Activated naive CD4-positive, alpha-beta T cell treated with anti-CD3 and anti-CD28 coated beads, Interleukin-2, amount 50 U/mL, for 24 hours (primary cell): ENCODE data around the gene GNG4.
"Not testable (repeated sequence)": the region's sequence is repeated elsewhere in the genome, so short reads cannot be mapped to it uniquely, and the experiment has no call there.

Source experiments
- H3K27ac Mint-ChIP-seq: one replicate; pipeline ENCODE4 v1.8.0; 2021; ENCODE audit warnings: mild to moderate bottlenecking, mixed read lengths
- H3K27me3 Mint-ChIP-seq: one replicate; pipeline ENCODE4 v1.8.0; 2021; ENCODE audit warnings: mixed read lengths
- H3K36me3 Mint-ChIP-seq: one replicate; pipeline ENCODE4 v1.8.0; 2021; ENCODE audit warnings: mixed read lengths
- H3K4me1 Mint-ChIP-seq: one replicate; pipeline ENCODE4 v1.8.0; 2021; ENCODE audit warnings: mixed read lengths
- H3K4me3 Mint-ChIP-seq: one replicate; pipeline ENCODE4 v1.8.0; 2021; ENCODE audit warnings: mild to moderate bottlenecking, mixed read lengths
- H3K9me3 Mint-ChIP-seq: one replicate; pipeline ENCODE4 v1.8.0; 2021; ENCODE audit warnings: mixed read lengths

The GNG4 gene

DNA sequence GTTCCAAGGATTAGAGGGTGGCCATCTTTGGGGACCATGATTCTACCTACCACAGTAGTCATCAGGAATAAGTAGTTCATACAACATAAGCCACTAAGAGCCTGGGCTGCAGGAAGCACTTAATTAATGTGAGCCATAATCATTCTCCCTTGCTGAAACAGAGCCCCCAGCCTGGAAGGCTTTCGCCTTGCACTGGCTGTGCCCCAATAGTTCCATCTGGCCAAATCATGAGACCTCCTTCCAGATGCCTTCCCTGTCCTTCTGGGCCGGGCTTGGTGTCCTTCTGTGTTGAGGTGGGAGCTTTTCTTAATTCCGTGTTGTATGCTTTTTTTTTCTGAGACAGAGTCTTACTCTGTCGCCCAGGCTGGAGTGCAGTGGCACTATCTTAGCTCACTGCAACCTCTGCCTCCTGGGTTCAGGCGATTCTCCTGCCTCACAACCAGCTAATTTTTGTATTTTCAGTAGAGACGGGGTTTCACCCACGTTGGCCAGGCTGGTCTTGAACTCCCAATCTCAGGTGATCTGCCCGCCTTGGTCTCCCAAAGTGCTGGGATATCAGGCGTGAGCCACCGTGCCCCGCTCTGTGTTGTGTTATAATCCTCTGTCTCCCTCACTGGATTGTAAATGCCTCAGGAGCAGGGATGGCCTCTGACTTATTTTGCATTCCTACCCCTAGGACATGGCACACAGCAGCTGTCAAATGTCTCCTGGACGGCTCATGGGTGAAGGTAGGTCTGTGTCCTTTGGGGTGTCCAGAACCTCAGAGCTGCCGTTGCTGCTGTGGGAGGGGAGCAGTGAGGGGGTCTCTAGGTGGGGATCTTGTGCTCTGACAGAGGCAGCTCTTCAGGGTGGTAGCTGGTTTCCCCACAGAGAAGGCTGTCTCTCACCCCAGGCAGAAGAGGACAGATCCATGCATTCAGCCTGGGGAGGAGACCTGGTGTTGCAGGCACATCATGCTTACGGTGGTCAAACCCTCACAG, 10.1 kb downstream of the GNG4 start:
- H3K4me1 Mint-ChIP-seq = peaks cover 19% of the 10 kb centered on the region
- H3K36me3 Mint-ChIP-seq = no peaks in the 10 kb centered on the region
- H3K4me3 Mint-ChIP-seq = no peak overlapping the region
- H3K9me3 Mint-ChIP-seq = no peaks in the 10 kb centered on the region
- peaks cover 1% of the 10 kb centered on the region for H3K27me3 Mint-ChIP-seq
- H3K27ac Mint-ChIP-seq = no peak overlapping the region

DNA sequence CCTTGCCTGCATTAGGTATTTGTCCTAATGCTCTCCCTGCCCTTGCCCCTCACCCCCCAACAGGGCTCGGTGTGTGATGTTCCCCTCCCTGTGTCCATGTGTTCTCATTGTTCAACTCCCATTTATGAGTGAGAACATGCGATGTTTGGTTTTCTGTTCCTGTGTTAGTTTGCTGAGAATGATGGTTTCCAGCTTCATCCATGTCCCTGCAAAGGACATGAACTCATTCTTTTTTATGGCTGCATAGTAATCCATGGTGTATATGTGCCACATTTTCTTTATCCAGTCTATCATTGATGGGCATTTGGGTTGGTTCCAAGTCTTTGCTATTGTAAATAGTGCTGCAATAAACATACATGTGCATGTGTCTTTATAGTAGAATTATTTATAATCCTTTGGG, 11.0 kb downstream of the GNG4 start:
- H3K4me1 Mint-ChIP-seq = peaks cover 19% of the 10 kb centered on the region

DNA sequence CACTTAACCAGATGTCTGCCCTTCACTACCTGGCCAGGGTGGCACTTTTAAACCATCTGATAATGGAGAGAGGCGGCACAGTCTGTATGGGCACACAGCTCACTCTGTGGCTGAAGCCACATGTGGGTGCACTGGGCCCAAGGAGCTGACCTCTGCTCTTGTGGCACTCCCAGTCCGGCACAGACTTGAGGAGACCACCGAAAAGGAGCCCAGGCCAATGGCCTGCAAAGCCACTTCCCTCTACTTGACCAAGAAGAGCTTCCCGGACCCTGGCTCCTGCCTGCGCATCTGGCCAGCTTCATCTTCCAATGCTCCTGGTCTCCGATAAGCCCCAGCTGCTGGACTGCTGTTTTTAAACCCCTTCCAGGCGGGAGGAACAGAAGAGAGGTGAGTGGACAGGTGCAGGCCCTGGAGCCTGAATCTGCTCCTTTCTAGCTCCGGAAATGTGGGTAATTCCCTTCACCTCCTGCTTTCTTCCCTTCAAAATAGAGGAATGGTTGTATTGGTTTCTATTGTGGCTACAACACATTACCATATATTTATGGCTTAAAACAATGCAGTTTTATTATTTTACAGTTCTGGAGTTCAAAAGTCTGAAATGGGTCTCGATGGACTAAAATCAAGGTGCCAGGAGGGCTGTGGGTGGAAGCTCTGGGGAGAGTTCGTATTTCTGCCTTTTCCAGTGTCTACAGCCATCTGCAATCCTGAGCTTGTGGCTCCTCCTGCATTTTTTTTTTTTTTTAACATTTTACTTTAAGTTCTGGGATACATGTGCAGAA, 11.6 kb downstream of the GNG4 start:
- H3K4me3 Mint-ChIP-seq = no peak overlapping the region
- H3K4me1 Mint-ChIP-seq = peaks cover 16% of the 10 kb centered on the region
- H3K36me3 Mint-ChIP-seq = no peaks in the 10 kb centered on the region
- H3K27me3 Mint-ChIP-seq = peaks cover 1% of the 10 kb centered on the region
- no peak overlapping the region for H3K27ac Mint-ChIP-seq
- no peaks in the 10 kb centered on the region for H3K9me3 Mint-ChIP-seq

More for the DNA sequence above, 11.0 kb downstream of the GNG4 start:
- H3K9me3 Mint-ChIP-seq, H3K36me3 Mint-ChIP-seq, H3K27ac Mint-ChIP-seq, H3K4me3 Mint-ChIP-seq, H3K27me3 Mint-ChIP-seq: not testable (repeated sequence)

DNA sequence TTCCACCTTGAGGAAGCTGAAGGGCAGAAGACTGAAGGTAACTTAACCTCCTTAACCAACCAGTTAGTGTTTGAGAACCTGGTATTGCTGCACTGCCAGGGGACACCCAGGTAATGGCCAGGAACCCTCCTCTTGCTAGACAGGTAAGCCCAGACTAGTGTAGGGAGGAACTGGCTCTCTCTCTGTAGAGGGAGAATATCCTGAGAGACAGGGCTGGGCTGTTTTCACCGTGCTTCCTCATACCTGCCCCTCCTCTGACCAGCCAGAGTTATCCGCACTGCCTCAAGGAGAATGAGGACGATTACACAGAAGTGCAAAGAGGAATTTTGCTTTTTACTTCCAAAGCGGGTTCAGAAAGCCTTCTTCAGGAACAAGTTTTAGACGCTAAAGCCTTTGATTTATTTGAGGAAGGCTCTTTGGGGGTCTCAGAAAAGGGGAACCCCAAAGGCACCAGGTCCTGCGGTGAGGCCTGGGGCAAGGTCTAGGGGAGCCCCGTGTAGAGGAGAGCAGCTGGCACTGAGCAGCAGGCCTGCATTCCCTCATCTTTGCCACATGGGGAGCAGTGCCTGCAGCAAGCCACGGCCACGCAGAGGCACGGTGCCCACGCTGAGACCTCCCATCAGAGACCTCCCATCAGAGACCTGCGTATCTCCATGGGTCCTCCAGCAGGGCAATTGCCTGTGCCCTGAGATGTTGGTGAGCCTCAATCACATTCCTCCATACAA, 13.5 kb downstream of the GNG4 start:
- Mint-ChIP-seq H3K4me3 (no peak overlapping the region), H3K4me1 (peaks cover 8% of the 10 kb centered on the region), H3K36me3 (no peaks in the 10 kb centered on the region), H3K27ac (no peak overlapping the region), H3K27me3 (peaks cover 2% of the 10 kb centered on the region), H3K9me3 (no peaks in the 10 kb centered on the region)

DNA sequence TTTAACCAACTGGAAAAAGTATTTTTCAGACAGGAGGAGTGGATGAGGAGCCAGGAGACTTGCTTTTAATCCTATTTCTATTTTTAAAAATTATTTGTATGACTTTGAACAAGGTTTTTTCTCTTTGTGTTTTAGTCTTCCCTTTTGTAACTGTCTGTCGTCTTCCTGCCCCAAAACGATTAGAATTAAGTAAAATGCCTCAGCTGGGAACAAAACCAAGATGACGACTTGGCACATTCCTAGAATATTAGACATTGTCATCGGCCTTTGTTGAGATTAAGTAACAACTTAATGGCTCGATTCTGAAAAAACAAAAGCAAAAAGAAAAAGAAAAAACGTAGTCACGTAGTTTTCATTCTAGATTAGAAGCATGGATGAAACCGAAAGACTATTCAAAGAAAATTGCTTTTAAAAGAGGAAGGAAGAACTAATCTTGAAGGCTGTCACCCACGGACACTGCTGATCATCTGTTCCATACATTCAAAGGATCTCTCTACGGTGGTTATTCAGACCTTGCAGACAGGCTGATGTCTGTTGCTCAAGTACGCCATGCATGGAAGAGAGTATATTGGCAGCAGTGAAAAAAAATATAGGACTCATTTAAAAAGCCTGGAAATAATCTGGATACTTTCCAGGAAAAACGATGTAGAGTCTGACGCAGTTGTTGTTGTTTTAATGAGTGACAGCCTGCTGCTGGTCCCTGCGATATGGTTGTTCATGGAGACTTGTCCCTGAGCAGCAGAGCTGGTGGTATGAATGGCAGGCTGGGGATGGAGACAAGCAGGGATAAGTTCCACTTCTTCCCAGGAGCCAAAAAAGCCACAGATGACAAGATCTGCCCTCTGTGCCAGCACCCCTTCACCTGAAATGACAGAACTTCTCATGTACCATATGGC, 16.8 kb downstream of the GNG4 start:
- Mint-ChIP-seq H3K4me3 (peak overlapping the region; percentile 39), H3K4me1 (peaks cover 8% of the 10 kb centered on the region), H3K9me3 (no peaks in the 10 kb centered on the region), H3K27me3 (peaks cover 3% of the 10 kb centered on the region), H3K27ac (no peak overlapping the region), H3K36me3 (no peaks in the 10 kb centered on the region)

DNA sequence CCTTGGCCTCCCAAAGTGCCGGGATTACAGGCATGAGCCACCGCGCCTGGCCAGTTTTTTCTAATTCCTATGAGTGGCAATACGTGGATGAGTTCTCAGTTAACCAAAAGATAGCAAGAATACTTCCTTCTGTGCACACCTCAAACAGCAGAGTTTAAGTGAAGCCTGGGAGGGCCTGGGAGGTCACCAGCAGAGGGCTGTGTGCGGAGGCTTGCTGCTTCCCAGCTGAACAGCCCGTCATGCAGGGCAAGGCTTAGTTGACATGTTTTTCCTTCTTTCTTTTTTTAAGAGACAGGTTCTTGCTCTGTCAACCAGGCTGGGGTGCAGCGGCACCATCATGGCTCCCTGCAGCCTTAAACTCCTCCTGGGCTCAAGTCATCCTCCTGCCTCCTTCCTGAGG, 17.8 kb downstream of the GNG4 start:
- Mint-ChIP-seq H3K27ac (no peak overlapping the region), H3K4me3 (no peak overlapping the region), H3K9me3 (no peaks in the 10 kb centered on the region), H3K27me3 (peaks cover 3% of the 10 kb centered on the region), H3K4me1 (peaks cover 8% of the 10 kb centered on the region), H3K36me3 (no peaks in the 10 kb centered on the region)

DNA sequence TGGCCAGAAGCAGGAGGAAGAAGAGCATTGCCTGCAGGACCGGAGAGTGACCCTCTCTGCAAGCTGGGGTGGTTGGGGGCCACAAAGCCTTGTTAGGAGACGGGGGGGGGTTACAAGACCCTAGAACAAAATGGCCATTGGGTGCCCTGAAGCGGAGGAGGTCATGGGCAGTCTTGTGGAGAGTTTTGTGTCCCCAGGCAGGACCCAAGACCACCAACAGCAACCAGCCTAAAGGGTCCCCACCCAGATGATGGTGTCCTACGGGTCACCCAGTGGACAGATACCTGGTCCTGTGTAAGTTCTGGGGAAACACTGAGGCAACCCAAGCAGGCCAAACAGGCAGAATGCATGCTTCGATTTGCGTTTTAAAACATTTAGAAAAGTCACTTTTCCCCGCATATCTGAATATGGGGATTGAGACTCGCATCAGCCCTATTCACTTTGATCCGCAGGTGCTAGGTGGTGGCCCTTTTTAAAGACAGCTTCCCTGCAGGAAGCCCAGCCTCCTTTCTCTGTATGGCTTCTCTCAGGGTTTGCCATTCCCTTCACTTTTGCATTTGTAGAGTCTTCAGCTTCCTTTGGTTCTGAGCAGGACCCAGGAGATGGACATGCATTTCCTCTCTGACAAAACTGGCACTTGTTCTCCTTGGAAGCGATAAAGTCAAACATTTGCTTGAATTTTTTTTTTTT, 21.1 kb downstream of the GNG4 start:
- Mint-ChIP-seq H3K27me3 (peaks cover 8% of the 10 kb centered on the region), H3K9me3 (no peaks in the 10 kb centered on the region), H3K4me3 (no peak overlapping the region), H3K27ac (no peak overlapping the region), H3K36me3 (no peaks in the 10 kb centered on the region), H3K4me1 (peaks cover 8% of the 10 kb centered on the region)

DNA sequence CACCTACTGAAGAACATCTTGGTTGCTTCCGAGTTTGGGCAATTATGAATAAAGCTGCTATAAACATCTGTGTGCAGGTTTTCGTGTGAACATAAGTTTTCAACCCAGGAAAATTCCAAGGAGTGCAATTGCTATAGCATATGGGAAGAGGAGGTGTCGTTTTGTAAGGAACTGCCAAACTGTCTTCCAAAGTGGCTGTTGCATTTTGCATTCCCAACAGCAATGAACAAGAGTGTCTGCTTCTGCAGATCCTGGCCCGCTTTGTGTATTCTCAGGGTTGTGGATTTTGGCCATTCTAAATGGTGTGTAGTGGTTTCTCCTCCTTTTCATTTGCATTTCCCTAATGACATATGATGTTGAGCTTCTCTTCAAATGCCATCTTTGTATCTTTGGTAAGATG, 23.8 kb downstream of the GNG4 start:
- no peaks in the 10 kb centered on the region for H3K36me3 Mint-ChIP-seq
- H3K27me3 Mint-ChIP-seq = peaks cover 7% of the 10 kb centered on the region
- H3K9me3 Mint-ChIP-seq = no peaks in the 10 kb centered on the region
- H3K4me3 Mint-ChIP-seq = no peak overlapping the region
- H3K4me1 Mint-ChIP-seq = no peaks in the 10 kb centered on the region
- no peak overlapping the region for H3K27ac Mint-ChIP-seq

DNA sequence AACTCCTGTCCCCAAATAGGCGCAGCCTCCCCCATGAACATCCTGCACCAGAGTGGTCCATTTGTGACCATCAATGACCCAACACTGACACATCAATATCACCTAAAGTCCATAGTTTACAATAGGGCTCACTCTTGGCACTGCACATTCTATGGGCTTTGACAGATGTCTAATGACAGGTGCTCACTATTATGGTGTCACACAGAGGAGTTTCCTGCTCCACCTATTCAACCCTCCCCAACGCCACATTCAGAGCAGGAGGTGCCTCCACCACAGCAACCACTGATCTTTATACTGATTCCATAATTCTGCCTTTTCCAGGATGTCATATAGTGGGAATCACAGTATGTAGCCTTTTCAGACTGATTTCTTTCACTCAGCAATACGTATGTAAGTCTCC, 24.2 kb downstream of the GNG4 start:
- Mint-ChIP-seq H3K27me3 (peaks cover 7% of the 10 kb centered on the region), H3K4me3 (no peak overlapping the region), H3K36me3 (no peaks in the 10 kb centered on the region), H3K9me3 (no peaks in the 10 kb centered on the region), H3K27ac (no peak overlapping the region), H3K4me1 (no peaks in the 10 kb centered on the region)

DNA sequence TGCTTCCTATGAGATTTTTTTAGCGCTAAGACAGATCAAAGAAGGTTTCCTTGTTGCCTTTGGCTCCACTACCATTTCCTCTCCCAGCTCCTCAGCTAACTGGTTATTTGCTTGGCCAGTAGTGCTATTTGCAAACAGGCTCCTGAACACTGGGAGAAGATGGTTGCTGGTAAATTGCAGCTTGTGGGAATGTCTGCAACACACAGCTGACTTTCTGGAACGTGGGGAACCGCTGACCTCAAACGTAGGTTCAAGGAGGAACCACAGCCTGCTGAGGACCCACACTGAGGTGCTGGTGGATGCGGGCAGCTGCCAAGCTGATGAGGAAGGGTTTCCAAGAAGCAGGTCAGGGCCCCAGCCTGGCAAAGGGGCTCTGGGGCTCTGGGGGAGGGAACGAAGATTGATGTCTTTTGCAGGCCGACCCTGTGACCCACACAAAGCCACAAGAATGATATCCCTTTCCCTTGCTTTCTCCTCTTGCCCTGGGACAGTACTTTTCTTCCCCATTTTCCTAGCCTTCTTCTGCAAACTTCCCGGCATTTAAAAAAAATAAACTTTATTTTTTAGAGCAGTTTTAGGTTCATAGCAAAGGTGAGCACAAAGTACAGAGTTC, 24.8 kb downstream of the GNG4 start:
- no peak overlapping the region for H3K4me3 Mint-ChIP-seq
- peaks cover 7% of the 10 kb centered on the region for H3K27me3 Mint-ChIP-seq
- no peak overlapping the region for H3K27ac Mint-ChIP-seq
- H3K36me3 Mint-ChIP-seq = no peaks in the 10 kb centered on the region
- H3K4me1 Mint-ChIP-seq = no peaks in the 10 kb centered on the region
- no peaks in the 10 kb centered on the region for H3K9me3 Mint-ChIP-seq

DNA sequence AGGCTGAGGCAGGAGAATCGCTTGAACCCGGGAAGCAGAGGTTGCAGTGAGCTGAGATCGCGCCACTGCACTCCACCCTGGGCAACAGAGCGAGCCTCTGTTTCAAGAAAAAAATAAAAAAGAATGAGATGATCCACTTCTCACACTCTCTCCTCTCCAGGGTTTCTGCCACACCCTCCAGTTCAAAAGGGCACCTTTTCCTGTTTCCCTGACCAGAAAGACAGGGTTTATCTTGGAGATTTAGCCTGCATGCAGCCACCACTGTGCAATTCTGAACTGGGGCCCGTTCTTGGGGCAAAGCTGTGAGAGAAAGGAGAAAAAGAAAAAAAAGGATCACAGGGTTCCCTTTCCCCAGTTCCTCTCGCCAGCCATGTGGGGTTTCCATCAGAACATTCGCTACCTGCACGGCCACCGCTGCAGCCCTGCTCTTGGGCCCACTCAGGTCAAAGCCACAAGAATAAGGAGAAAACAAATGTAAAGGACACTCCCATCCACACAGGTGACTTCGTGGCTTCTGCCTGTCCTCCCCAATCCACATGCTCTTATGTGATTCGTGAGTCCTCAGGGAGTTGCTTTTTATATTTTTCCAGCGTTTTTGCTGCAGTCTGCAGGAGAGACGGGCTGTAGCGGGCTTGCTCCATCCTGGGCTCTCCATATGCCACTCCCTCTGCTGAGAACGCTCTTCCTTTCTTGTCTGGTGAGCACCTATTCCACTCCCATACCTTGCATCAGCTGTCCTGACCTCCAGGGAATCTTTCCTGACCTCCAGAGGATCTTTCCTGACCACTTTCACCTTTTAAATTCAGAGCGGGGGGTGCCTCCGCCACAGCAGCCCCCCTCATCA, 26.4 kb downstream of the GNG4 start:
- Mint-ChIP-seq H3K27ac (no peak overlapping the region), H3K4me1 (no peaks in the 10 kb centered on the region), H3K9me3 (no peaks in the 10 kb centered on the region), H3K27me3 (peaks cover 7% of the 10 kb centered on the region), H3K4me3 (no peak overlapping the region), H3K36me3 (no peaks in the 10 kb centered on the region)

DNA sequence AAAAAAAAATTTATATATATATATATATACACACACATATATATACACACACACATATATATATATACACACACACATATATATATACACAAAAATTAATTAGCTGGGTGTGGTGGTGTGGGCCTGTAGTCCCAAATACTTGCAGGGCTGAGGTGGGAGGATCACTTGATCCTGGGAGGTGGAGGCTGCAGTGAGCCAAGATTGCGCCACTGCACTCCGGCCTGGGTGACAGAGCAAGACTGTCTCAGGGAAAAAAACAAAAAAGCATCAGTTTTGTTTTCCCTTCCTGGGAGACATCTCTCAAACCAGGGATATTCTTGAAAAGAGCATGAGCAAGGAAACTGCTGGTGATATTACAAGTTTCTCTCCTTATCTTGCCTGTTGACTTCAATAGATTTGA, 30.4 kb downstream of the GNG4 start:
- not testable (repeated sequence) for H3K27me3 Mint-ChIP-seq, H3K27ac Mint-ChIP-seq, H3K4me1 Mint-ChIP-seq, H3K9me3 Mint-ChIP-seq, H3K36me3 Mint-ChIP-seq, H3K4me3 Mint-ChIP-seq

DNA sequence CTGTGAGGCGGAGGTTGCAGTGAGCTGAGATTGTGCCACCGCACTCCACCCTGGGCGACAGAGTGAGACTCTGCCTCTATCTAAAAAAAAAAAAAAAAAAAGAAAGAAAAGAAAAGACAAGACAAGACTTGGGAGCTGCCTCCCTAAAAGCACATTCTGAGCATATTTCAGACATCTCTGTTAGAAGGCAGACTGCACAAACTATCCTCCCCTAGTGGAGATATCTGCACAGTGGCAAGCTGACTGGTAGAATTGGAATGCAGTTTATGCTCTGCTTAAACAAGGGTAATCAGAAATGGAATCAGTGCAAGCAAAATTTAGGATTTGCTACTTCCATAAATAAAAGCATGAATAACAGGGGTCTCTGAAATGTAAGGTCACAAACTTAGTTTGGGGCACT, 31.8 kb downstream of the GNG4 start:
- Mint-ChIP-seq H3K4me3 (no peak overlapping the region), H3K27me3 (peaks cover 1% of the 10 kb centered on the region), H3K9me3 (no peaks in the 10 kb centered on the region), H3K27ac (no peak overlapping the region), H3K4me1 (no peaks in the 10 kb centered on the region), H3K36me3 (no peaks in the 10 kb centered on the region)
